Pancreas (tissue), 10 donors: Measurements from ENCODE around the gene TRIM8. TPM values are rescaled to one million over a fixed set of nuclear protein-coding genes. Genes with fewer than 3 reads are reported as not detected.

Experiments
- ATAC-seq, 4 donors: fragments of 200-7000 bp; cut with Tn5 transposase; one replicate each; pipeline versions ENCODE4 v1.8.0 to v1.9.1; 2020; ENCODE audit warnings: mild to moderate bottlenecking in 4 of 4, moderate library complexity in 4 of 4
- DNase-seq, 6 donors: peaks; one replicate each; pipeline ENCODE4 v3.0.0-alpha.2; 2020
- FAIRE-seq: peaks from 2 replicates; lab custom pipeline; 2012; peaks lifted over from hg19 to GRCh38; lab: Jason Lieb, UNC
- H3K27ac ChIP-seq, 4 donors: fragments of 200-600 bp; sonication (generic); 1 replicate in 3 of 4; 2 replicates in 1 of 4; pipeline versions ENCODE4 v1.5.0 to v1.8.0; 2020
- H3K27me3 ChIP-seq, 4 donors: fragments of 200-600 bp; one replicate each; pipeline ENCODE4 v1.8.0; 2021
- H3K36me3 ChIP-seq, 3 donors: fragments of 200-600 bp; sonication (generic) in 1 of 3; one replicate each; pipeline versions ENCODE4 v1.5.0 to v1.8.0; 2020 to 2021
- H3K4me1 ChIP-seq, 3 donors: fragments of 200-600 bp; one replicate each; pipeline ENCODE4 v1.8.0; 2021
- H3K4me3 ChIP-seq, 4 donors: fragments of 200-600 bp; sonication (generic) in 2 of 4; one replicate each; pipeline versions ENCODE4 v1.5.0 to v1.8.0; 2020 to 2021
- H3K9me3 ChIP-seq, 4 donors: fragments of 200-600 bp; one replicate each; pipeline ENCODE4 v1.8.0; 2021
- WGBS, 2 donors: extraction: QIAGEN DNeasy Blood & Tissue Kit; methylation state at CpG; one replicate each; pipeline ENCODE4 v1.1.7; 2013; 5-methylcytosine and 5-hydroxymethylcytosine counted together
- intact Hi-C, 3 donors: fragments of 100-400 bp; cut with DNase I; formaldehyde crosslinking; loops; one replicate each; pipeline versions ENCODE4 v1.11.1 to v1.14.2; 2022
- polyA plus RNA-seq, 2 donors: library from polyadenylated mRNA; stranded (reverse); fragments of 200-250 nt; gene quantifications; one replicate each; pipeline ENCODE4 v1.2.3, GENCODE V29; 2013
- total RNA-seq, 6 donors: library from RNA; stranded (reverse); fragmentation: NEBNext Ultra II Directional in 4 of 6; extraction: Animal tissue kit (Norgen Biotek cat#: 25700) in 4 of 6; gene quantifications; one replicate each; pipeline versions ENCODE4 v1.2.1 to v1.2.4, GENCODE V29; 2021 to 2023
- TF ChIP-seq, protein P1 (sequence below), 4 donors: fragments of 200-600 bp; sonication (generic) in 3 of 4; IDR thresholded peaks; one replicate each; pipeline versions ENCODE4 v1.5.0 to v1.8.0; 2021; ENCODE audit warnings: antibody characterized with exemption in 4 of 4
- donor health status: healthy with polysubstance abuse.
- donor health status: DM: no; HTN: no; CAD: no; lungs with moderate emphysema.
- donor health status: DM: no; HTN: no; CAD: no.
- donor health status: control.
- donor health status: control.
- donor health status: Bipolar disorder and iron deficiency.
- donor health status: DM: yes; HTN: yes; CAD: no.
- donor health status: DM: no; HTN: no; CAD: no.
- donor health status: DM: no; HTN: no; CAD: no.
- donor health status: DM: yes; HTN: yes; CAD: no.

TRIM8 gene
- total and polyA plus RNA-seq, 8 donors = 42.2 to 106 (median 74.1) TPM

DNA sequence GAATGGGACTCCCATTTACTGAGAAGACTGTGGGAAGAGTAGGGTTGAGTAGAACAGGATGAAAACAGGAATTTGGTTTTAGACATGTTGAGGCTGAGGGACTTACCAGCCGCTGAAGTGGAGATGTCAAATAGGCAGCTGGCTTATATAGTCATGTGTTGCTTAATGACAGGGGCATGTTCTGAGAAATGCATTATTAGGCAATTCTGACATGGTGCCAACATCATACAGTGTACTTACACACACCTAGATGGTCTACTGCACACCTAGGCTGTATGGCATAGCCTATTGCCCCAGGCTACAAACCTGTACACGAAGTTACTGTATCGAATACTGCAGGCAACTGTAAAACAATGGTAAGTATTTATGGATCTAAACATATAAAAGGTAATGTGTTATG is 52.5 kb downstream of the TRIM8 start:
- H3K4me3 ChIP-seq = no peak overlapping the region
- H3K36me3 ChIP-seq = peaks cover 0 to 7% (median 0%) of the 10 kb centered on the region in 3 donors
- no peaks in the 10 kb centered on the region for H3K9me3 ChIP-seq
- no peak overlapping the region for H3K27ac ChIP-seq
- ATAC-seq (no peak), FAIRE-seq (no peak), DNase-seq (no peak)
- TF ChIP-seq, protein P1, sequence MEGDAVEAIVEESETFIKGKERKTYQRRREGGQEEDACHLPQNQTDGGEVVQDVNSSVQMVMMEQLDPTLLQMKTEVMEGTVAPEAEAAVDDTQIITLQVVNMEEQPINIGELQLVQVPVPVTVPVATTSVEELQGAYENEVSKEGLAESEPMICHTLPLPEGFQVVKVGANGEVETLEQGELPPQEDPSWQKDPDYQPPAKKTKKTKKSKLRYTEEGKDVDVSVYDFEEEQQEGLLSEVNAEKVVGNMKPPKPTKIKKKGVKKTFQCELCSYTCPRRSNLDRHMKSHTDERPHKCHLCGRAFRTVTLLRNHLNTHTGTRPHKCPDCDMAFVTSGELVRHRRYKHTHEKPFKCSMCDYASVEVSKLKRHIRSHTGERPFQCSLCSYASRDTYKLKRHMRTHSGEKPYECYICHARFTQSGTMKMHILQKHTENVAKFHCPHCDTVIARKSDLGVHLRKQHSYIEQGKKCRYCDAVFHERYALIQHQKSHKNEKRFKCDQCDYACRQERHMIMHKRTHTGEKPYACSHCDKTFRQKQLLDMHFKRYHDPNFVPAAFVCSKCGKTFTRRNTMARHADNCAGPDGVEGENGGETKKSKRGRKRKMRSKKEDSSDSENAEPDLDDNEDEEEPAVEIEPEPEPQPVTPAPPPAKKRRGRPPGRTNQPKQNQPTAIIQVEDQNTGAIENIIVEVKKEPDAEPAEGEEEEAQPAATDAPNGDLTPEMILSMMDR (IDR thresholded peaks at IDR 0.05) = no peak
- intact Hi-C loops = no loop called here
- H3K4me1 ChIP-seq = no peaks in the 10 kb centered on the region
- whole genome bisulfite sequencing, 2 donors = 95 to 99% methylated on average over 3 of the region's 3 CpGs
- H3K27me3 ChIP-seq = no peaks in the 10 kb centered on the region

DNA sequence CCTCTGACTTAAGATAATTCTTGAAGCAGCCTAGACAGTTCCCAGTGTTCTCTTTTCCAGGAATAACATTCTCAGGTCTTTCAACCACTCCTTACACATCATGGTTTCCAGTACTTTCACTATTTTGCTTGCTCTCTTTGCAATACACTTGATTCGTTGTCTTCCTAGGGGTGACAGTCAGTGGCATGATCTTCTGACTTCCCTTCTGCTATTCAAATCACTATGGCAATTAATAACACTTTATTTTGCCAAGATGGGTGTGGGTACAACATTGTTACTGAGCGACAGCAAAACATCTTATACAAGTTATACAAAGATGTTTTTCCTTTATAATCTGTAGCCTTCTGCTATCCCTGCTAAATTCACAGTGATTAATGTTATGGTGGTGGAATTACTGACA is 54.6 kb downstream of the TRIM8 start:
- Histone ChIP-seq H3K4me3 (no peak overlapping the region), H3K27me3 (no peaks in the 10 kb centered on the region), H3K36me3 (peaks cover 0 to 7% (median 0%) of the 10 kb centered on the region in 3 donors), H3K9me3 (no peaks in the 10 kb centered on the region), H3K27ac (no peak overlapping the region), H3K4me1 (no peaks in the 10 kb centered on the region)
- WGBS, 2 donors = 82 to 89% methylated on average over 2 of the region's 2 CpGs
- no peak for ATAC-seq
- intact Hi-C loops = no loop called here
- no peak for FAIRE-seq
- DNase-seq = no peak
- TF ChIP-seq, protein P1 (IDR thresholded peaks at IDR 0.05) = no peak

GRCh38 chr10:102701272-102701671 is 57.0 kb downstream of the TRIM8 start:
- DNase-seq (no peak), ATAC-seq (no peak), FAIRE-seq (no peak)
- peaks cover 0 to 7% (median 0%) of the 10 kb centered on the region in 3 donors for H3K36me3 ChIP-seq
- H3K27ac ChIP-seq = no peak overlapping the region
- no peaks in the 10 kb centered on the region for H3K27me3 ChIP-seq
- no peaks in the 10 kb centered on the region for H3K9me3 ChIP-seq
- WGBS, 2 donors = 88 to 95% methylated on average over 3 of the region's 3 CpGs
- intact Hi-C loops = no loop called here
- H3K4me3 ChIP-seq = no peak overlapping the region
- no peaks in the 10 kb centered on the region for H3K4me1 ChIP-seq
- TF ChIP-seq, protein P1 (IDR thresholded peaks at IDR 0.05) = no peak

- intact Hi-C loops = no loop called here
- 97 to 98% methylated on average over 3 of the region's 3 CpGs for WGBS, 2 donors
- Histone ChIP-seq H3K27ac (no peak overlapping the region), H3K4me1 (no peaks in the 10 kb centered on the region), H3K27me3 (no peaks in the 10 kb centered on the region), H3K4me3 (no peak overlapping the region), H3K9me3 (no peaks in the 10 kb centered on the region), H3K36me3 (peaks cover 0 to 7% (median 0%) of the 10 kb centered on the region in 3 donors)
- ATAC-seq (no peak), FAIRE-seq (no peak), DNase-seq (no peak)
- TF ChIP-seq, protein P1 (IDR thresholded peaks at IDR 0.05) = no peak
These were observed 57.5 kb downstream of the TRIM8 start for GRCh38 chr10:102701796-102702195.

DNA sequence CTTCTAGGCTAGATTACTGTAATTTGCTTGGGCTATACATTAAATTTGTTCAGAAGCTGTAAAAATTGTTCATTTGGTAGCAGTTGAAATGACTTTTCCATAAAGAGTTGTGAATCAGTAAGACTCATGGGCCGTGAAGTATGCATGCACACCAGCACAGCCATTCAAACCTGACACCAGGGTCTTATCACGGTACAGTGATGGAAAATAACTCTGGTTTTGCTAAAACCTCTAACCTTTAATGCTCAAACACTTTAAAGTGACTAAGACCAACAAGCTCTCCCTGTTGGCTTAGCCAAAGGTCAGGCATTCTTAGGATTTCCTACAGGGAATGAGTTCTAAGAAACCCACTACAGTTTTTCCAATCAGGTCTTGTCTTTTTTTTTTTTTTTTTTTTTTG is 58.5 kb downstream of the TRIM8 start:
- H3K4me3 ChIP-seq = no peak overlapping the region
- H3K27me3 ChIP-seq = no peaks in the 10 kb centered on the region
- no peak overlapping the region for H3K27ac ChIP-seq
- FAIRE-seq = no peak
- no peaks in the 10 kb centered on the region for H3K9me3 ChIP-seq
- ATAC-seq = no peak
- intact Hi-C loops = no loop called here
- TF ChIP-seq, protein P1 (IDR thresholded peaks at IDR 0.05) = no peak
- H3K4me1 ChIP-seq = no peaks in the 10 kb centered on the region
- peaks cover 0 to 7% (median 0%) of the 10 kb centered on the region in 3 donors for H3K36me3 ChIP-seq
- no peak for DNase-seq
- WGBS, 2 donors = 76 to 81% methylated on average over 2 of the region's 2 CpGs
